Coronary artery (tissue), 2 donors: ENCODE data around the gene C17orf100.

Experiments used
- DNase-seq: peaks from one replicate; pipeline ENCODE4 v3.0.0-alpha.2; 2017; ENCODE audit warnings: low spot score
- H3K27ac ChIP-seq, 2 donors: fragments of 200-600 bp; sonication (generic); one replicate each; pipeline ENCODE4 v1.5.1; 2016 to 2019
- H3K4me3 ChIP-seq: fragments of 200-600 bp; sonication (generic); 2 replicates; pipeline ENCODE4 v1.5.1; 2016; ENCODE audit warnings: mild to moderate bottlenecking, moderate library complexity
- CTCF ChIP-seq: fragments of 200-600 bp; sonication (generic); IDR thresholded peaks from one replicate; pipeline ENCODE4 v1.5.1; 2019; ENCODE audit warnings: antibody characterized with exemption

C17orf100 gene

GRCh38 chr17:6623941-6624340, 27.6 kb upstream of the C17orf100 start:
- DNase-seq = no peak
- no peak overlapping the region for H3K4me3 ChIP-seq
- no peak for TF ChIP-seq CTCF
- H3K27ac ChIP-seq = no peak overlapping the region

GRCh38 chr17:6626616-6627015, 24.9 kb upstream of the C17orf100 start:
- Histone ChIP-seq H3K27ac (no peak overlapping the region), H3K4me3 (no peak overlapping the region)
- DNase-seq = no peak
- TF ChIP-seq CTCF = no peak

- Histone ChIP-seq H3K4me3 (no peak overlapping the region), H3K27ac (no peak overlapping the region)
- no peak for DNase-seq
- no peak for TF ChIP-seq CTCF
Measured at GRCh38 chr17:6627019-6627418, 24.5 kb upstream of the C17orf100 start.

GRCh38 chr17:6630390-6630789, 21.2 kb upstream of the C17orf100 start:
- no peak for TF ChIP-seq CTCF
- DNase-seq = no peak
- no peak overlapping the region for H3K4me3 ChIP-seq
- no peak overlapping the region for H3K27ac ChIP-seq

- TF ChIP-seq CTCF = no peak
- Histone ChIP-seq H3K4me3 (no peak overlapping the region), H3K27ac (no peak overlapping the region)
- no peak for DNase-seq
Measured at GRCh38 chr17:6632530-6632929, 19.0 kb upstream of the C17orf100 start.

- H3K4me3 ChIP-seq = no peak overlapping the region
- no peak for DNase-seq
- no peak overlapping the region for H3K27ac ChIP-seq
- TF ChIP-seq CTCF = no peak
Measured at GRCh38 chr17:6633263-6633662, 18.3 kb upstream of the C17orf100 start.

GRCh38 chr17:6636105-6636504, 15.5 kb upstream of the C17orf100 start:
- no peak overlapping the region for H3K27ac ChIP-seq
- H3K4me3 ChIP-seq = no peak overlapping the region
- no peak for TF ChIP-seq CTCF
- DNase-seq = no peak
